Ovary (tissue), 9 donors: ENCODE data around the gene NAV2. TPM values are rescaled to one million over a fixed set of nuclear protein-coding genes. Genes with fewer than 3 reads are reported as not detected.

Experiments
- DNase-seq, 5 donors: peaks; one replicate each; pipeline ENCODE4 v3.0.0-alpha.2; 2019 to 2020
- H3K27ac ChIP-seq, 2 donors: fragments of 200-600 bp; one replicate each; pipeline versions ENCODE4 v1.5.1 to v1.8.0; 2019 to 2022
- H3K27me3 ChIP-seq: fragments of 200-600 bp; one replicate; pipeline ENCODE4 v1.8.0; 2022
- H3K36me3 ChIP-seq: fragments of 200-600 bp; sonication (generic); one replicate; pipeline ENCODE4 v1.5.1; 2019
- H3K4me1 ChIP-seq: one replicate; pipeline ENCODE4 v1.8.1; 2013; ENCODE audit warnings: mild to moderate bottlenecking, moderate library complexity; ENCODE audit not compliant: insufficient read depth
- H3K4me3 ChIP-seq: fragments of 200-600 bp; sonication (generic); one replicate; pipeline ENCODE4 v1.5.1; 2017
- H3K9me3 ChIP-seq, 2 donors: fragments of 200-600 bp in 1 of 2; sonication (generic) in 1 of 2; one replicate each; pipeline versions ENCODE4 v1.5.1 to v1.8.1; 2013 to 2019; ENCODE audit warnings: mild to moderate bottlenecking in 1 of 2, moderate library complexity in 1 of 2
- EP300 ChIP-seq: sonication (generic); formaldehyde crosslinking; IDR thresholded peaks from one replicate; pipeline ENCODE4 v1.6.1; 2017; ENCODE audit warnings: antibody characterized with exemption
- POLR2A ChIP-seq: fragments of 450-650 bp; IDR thresholded peaks from one replicate; pipeline ENCODE4 v1.6.1; 2017; ENCODE audit warnings: antibody characterized with exemption, mild to moderate bottlenecking, moderate library complexity
- WGBS, 3 donors: extraction: QIAGEN DNeasy Blood & Tissue Kit in 1 of 3; methylation state at CpG; one replicate each; pipeline versions ENCODE4 v1.1.5 to v1.1.7; 2013 to 2017; 5-methylcytosine and 5-hydroxymethylcytosine counted together
- intact Hi-C, 4 donors: fragments of 100-400 bp; cut with DNase I; formaldehyde crosslinking; loops; one replicate each; pipeline versions ENCODE4 v1.11.0 to v1.15.1; 2022 to 2023
- polyA plus RNA-seq, 2 donors: library from polyadenylated mRNA; stranded (reverse); fragments of 200-250 nt in 1 of 2; fragments of 350-450 nt in 1 of 2; fragmentation: Illumina TruSeq in 1 of 2; extraction: RNeasy Lipid Tissue Mini Kit (QIAGEN cat#74804) in 1 of 2; gene quantifications; one replicate each; pipeline ENCODE4 v1.2.3, GENCODE V29; 2013 to 2014
- total RNA-seq, 7 donors: library from RNA; depleted of rRNA in 2 of 7; stranded (reverse); fragments of >200 nt in 2 of 7; fragmentation: NEBNext Ultra II Directional in 3 of 7; extraction: Animal tissue kit (Norgen Biotek cat#: 25700) in 3 of 7; gene quantifications; one replicate each; pipeline versions ENCODE4 v1.1.0 to v1.2.4, GENCODE V29; 2016 to 2023
- TF ChIP-seq, protein P1 (sequence below), 3 donors: fragments of 450-650 bp in 2 of 3; fragments of 200-600 bp in 1 of 3; IDR thresholded peaks; one replicate each; pipeline versions ENCODE4 v1.5.1 to v1.8.0; 2016 to 2022; ENCODE audit warnings: antibody characterized with exemption in 3 of 3, mild to moderate bottlenecking in 1 of 3
- donor health status: DM: no; HTN: no; CAD: no; lungs with moderate emphysema.
- donor health status: DM: no; HTN: no; CAD: no.
- donor health status: Bipolar disorder and iron deficiency.
- donor health status: DM: yes; HTN: yes; CAD: no.
- donor health status: DM: no; HTN: no; CAD: no.
- donor health status: DM: yes; HTN: yes; CAD: no.

Gene NAV2
- total and polyA plus RNA-seq, 9 donors: 2.9 to 14.1 (median 7.8) TPM

DNA sequence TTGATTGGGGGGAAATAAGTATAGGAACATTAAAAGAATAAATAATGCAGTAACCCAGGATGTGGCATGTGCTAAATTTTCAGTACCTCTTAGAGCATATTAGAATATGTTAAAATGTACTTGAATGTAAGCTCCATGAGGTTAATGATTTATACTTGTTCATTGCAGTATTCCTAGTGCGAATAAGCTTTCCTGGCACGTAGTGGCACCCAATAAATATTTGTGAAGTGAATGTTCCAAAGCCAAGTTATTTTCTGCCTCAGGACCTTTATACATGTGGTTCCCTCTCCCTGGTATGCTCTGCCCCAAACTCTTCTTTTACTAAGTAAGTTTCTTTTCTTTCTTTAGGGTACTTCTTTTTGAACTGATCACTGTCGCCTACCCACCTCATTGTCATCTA lies 328.9 kb downstream of the NAV2 start:
- no peaks in the 10 kb centered on the region for H3K4me1 ChIP-seq
- no peaks in the 10 kb centered on the region for H3K9me3 ChIP-seq
- intact Hi-C loops: no loop called here
- no peaks in the 10 kb centered on the region for H3K27me3 ChIP-seq
- no peak overlapping the region for H3K27ac ChIP-seq
- no peak for DNase-seq
- WGBS, 3 donors: 91 to 97% (median 94%) methylated on average over 3 of the region's 3 CpGs
- no peaks in the 10 kb centered on the region for H3K36me3 ChIP-seq
- no peak overlapping the region for H3K4me3 ChIP-seq
- TF ChIP-seq, protein P1, sequence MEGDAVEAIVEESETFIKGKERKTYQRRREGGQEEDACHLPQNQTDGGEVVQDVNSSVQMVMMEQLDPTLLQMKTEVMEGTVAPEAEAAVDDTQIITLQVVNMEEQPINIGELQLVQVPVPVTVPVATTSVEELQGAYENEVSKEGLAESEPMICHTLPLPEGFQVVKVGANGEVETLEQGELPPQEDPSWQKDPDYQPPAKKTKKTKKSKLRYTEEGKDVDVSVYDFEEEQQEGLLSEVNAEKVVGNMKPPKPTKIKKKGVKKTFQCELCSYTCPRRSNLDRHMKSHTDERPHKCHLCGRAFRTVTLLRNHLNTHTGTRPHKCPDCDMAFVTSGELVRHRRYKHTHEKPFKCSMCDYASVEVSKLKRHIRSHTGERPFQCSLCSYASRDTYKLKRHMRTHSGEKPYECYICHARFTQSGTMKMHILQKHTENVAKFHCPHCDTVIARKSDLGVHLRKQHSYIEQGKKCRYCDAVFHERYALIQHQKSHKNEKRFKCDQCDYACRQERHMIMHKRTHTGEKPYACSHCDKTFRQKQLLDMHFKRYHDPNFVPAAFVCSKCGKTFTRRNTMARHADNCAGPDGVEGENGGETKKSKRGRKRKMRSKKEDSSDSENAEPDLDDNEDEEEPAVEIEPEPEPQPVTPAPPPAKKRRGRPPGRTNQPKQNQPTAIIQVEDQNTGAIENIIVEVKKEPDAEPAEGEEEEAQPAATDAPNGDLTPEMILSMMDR (IDR thresholded peaks at IDR 0.05): no peak
- TF ChIP-seq POLR2A: no peak
- no peak for TF ChIP-seq EP300

DNA sequence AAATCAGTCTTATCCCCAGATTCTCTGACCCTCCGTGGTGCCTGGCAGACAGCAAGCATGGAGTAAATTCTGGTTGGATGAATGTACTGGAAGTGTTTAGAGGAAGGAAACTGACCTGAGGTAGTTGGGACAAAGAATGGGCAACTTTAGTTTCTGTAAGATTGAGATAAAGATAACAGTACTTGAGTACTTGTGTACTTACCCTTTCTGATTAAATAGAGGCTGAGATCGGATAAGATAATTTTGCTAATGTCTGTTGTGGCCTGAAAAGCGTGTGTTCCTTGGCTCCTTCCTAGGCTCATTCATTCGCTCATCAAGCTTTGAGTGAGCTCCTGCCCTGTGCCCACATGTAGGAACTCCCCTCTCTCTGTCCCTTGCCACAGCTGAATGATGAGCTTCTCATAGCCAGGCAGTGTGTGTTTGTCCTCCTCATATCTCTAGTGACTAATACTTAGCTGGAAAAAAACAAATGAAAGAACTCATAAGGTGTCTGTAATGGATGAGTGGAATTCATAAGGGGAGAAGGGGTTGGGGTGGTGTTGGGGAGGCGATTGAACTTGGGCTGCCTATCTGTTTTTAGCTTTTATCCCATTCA lies 329.5 kb downstream of the NAV2 start:
- no peak for DNase-seq
- Histone ChIP-seq H3K27ac (no peak overlapping the region), H3K9me3 (no peaks in the 10 kb centered on the region), H3K4me1 (no peaks in the 10 kb centered on the region), H3K36me3 (no peaks in the 10 kb centered on the region), H3K27me3 (no peaks in the 10 kb centered on the region), H3K4me3 (no peak overlapping the region)
- intact Hi-C loops: no loop called here
- no peak for TF ChIP-seq EP300
- TF ChIP-seq POLR2A: no peak
- TF ChIP-seq, protein P1 (IDR thresholded peaks at IDR 0.05): no peak
- 80 to 95% (median 88%) methylated on average over 5 of the region's 5 CpGs for WGBS, 3 donors

DNA sequence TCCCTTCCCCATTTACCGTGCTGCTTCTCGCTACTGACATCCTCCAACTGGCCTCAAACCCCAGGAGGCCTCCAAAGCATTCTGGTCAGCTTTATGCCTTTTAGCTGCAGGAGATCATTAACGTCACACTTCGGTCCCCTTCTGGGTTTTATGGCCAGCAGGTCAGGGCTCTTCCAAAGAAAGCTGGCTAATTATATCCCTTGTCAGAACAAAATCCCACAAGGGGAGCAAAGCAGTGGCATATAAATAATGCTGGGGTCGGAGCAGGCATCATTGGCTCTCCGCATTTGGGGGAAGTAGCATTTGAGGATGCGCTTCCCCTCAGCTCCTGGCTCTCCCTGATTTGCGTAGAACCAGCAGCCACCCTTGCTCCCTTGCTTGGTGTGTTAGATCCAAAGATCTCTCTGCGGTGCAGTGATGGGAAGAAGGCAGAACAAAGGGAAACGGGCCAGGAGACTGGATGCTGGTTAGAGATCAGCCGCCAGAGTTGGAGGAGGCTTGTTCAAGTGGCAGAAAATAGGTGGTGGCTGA lies 330.2 kb downstream of the NAV2 start:
- H3K9me3 ChIP-seq: no peaks in the 10 kb centered on the region
- H3K36me3 ChIP-seq: no peaks in the 10 kb centered on the region
- no peak for DNase-seq
- intact Hi-C loops: no loop called here
- H3K27ac ChIP-seq: no peak overlapping the region
- H3K4me1 ChIP-seq: no peaks in the 10 kb centered on the region
- TF ChIP-seq POLR2A (no peak), EP300 (no peak)
- TF ChIP-seq, protein P1 (IDR thresholded peaks at IDR 0.05): no peak
- 78 to 84% (median 79%) methylated on average over 11 of the region's 11 CpGs for WGBS, 3 donors
- H3K4me3 ChIP-seq: no peak overlapping the region
- H3K27me3 ChIP-seq: no peaks in the 10 kb centered on the region

DNA sequence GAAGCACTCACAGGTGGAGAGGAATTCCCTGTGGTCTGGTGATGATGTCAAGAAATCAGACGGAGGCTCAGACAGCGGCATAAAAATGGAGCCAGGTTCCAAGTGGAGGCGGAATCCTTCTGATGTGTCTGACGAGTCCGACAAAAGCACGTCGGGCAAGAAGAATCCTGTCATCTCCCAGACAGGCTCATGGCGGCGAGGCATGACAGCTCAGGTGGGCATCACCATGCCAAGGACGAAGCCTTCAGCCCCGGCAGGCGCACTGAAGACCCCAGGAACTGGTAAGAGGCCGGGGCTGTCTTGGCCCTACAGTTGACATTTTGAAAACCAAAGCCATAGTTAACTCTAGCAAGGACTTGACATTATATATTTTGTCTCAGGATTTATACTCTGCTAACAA lies 331.4 kb downstream of the NAV2 start:
- H3K4me1 ChIP-seq: peaks cover 3% of the 10 kb centered on the region
- no peaks in the 10 kb centered on the region for H3K9me3 ChIP-seq
- no peak for DNase-seq
- no peak overlapping the region for H3K4me3 ChIP-seq
- 96 to 98% (median 97%) methylated on average over 13 of the region's 13 CpGs for WGBS, 3 donors
- intact Hi-C loops: no loop called here
- no peak overlapping the region for H3K27ac ChIP-seq
- H3K36me3 ChIP-seq: no peaks in the 10 kb centered on the region
- TF ChIP-seq, protein P1 (IDR thresholded peaks at IDR 0.05): no peak
- TF ChIP-seq EP300: no peak
- TF ChIP-seq POLR2A: no peak
- H3K27me3 ChIP-seq: no peaks in the 10 kb centered on the region
